Fibroblast of mammary gland (primary cell): ENCODE measurements around the gene SH3PXD2B.

Source experiments
- DNase-seq: peaks from one replicate; pipeline ENCODE4 v3.0.0-alpha.2; 2010; ENCODE audit warnings: low read depth
- H3K4me3 ChIP-seq: 2 replicates; pipeline ENCODE4 v1.5.1; 2011; ENCODE audit warnings: low read depth, mild to moderate bottlenecking, low read length, moderate library complexity; ENCODE audit not compliant: control insufficient read depth
- TF ChIP-seq, protein P1 (sequence below): conservative IDR thresholded peaks from 2 replicates; pipeline ENCODE4 v1.5.1; 2011; ENCODE audit warnings: low read depth, low read length, inconsistent platforms; ENCODE audit not compliant: control insufficient read depth, insufficient read depth

Gene SH3PXD2B

DNA sequence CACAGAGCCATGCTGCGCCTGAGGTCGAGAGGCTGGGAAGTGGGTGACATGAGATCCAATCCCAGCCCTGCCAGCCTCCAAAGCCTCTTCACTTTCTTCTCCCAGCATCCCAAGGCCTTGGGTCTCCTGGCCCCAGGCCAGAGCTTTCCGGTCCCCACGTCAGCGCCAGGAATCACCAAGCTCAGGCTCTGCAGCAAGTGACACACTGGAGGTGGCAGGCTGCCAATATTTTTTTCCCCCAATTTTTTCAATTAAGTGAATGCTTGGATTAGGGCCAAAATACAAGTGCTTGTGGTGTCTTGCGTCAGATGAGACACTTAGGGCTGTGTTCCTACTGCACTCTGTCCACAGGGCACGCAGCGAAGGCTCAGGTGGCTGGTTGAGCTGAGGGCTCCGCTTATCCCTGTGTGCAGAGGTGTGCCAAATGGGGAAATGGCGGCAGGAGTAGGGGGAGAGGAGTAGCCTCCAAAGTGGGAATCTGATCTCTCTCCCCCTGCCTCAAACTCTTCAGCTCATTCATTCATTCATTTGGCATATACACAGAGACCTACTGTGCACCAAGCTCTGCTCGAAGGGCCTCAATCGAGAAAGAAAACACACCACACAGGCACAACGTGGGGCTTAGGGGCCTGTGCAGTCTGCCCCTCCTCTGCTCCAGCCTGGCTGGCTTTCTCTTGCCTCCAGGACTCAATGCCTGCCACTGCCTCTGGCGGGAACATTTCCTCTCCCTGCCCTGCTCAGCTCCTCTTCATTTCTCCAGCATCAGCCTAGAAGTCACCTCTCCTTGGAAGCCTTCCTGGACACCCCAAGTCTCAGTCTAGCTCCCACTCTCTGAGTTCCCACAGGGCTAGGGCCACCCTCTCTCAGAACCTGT, 16.6 kb downstream of the SH3PXD2B start:
- TF ChIP-seq, protein P1, sequence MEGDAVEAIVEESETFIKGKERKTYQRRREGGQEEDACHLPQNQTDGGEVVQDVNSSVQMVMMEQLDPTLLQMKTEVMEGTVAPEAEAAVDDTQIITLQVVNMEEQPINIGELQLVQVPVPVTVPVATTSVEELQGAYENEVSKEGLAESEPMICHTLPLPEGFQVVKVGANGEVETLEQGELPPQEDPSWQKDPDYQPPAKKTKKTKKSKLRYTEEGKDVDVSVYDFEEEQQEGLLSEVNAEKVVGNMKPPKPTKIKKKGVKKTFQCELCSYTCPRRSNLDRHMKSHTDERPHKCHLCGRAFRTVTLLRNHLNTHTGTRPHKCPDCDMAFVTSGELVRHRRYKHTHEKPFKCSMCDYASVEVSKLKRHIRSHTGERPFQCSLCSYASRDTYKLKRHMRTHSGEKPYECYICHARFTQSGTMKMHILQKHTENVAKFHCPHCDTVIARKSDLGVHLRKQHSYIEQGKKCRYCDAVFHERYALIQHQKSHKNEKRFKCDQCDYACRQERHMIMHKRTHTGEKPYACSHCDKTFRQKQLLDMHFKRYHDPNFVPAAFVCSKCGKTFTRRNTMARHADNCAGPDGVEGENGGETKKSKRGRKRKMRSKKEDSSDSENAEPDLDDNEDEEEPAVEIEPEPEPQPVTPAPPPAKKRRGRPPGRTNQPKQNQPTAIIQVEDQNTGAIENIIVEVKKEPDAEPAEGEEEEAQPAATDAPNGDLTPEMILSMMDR, result no peak
- no peak overlapping the region for H3K4me3 ChIP-seq
- DNase-seq, result peak; percentile 96

DNA sequence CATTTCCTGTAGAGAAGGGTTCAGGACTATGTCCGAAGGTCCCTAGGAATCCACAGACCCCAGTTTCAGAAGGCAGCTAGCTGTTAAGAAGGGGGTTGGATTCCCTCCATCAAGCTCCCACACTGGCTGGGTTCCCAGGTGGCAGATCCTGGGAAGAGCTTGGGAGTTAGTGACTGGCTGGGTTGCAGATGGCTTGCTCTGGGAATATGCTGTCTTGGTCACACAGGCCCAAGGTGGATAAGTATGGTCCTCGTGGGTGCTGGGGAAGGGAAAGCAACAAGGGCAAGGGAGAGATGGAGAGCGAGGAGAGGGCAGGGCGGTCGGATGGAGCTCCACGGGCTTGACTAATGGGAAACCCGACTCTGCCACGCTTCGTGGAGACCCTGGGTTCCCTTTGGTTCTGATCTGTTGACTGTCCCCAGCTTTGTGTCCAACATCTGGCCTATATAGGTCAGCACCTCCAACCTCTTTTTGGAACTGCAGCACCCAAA, 17.4 kb downstream of the SH3PXD2B start:
- no peak overlapping the region for H3K4me3 ChIP-seq
- no peak for DNase-seq
- TF ChIP-seq, protein P1, result no peak

DNA sequence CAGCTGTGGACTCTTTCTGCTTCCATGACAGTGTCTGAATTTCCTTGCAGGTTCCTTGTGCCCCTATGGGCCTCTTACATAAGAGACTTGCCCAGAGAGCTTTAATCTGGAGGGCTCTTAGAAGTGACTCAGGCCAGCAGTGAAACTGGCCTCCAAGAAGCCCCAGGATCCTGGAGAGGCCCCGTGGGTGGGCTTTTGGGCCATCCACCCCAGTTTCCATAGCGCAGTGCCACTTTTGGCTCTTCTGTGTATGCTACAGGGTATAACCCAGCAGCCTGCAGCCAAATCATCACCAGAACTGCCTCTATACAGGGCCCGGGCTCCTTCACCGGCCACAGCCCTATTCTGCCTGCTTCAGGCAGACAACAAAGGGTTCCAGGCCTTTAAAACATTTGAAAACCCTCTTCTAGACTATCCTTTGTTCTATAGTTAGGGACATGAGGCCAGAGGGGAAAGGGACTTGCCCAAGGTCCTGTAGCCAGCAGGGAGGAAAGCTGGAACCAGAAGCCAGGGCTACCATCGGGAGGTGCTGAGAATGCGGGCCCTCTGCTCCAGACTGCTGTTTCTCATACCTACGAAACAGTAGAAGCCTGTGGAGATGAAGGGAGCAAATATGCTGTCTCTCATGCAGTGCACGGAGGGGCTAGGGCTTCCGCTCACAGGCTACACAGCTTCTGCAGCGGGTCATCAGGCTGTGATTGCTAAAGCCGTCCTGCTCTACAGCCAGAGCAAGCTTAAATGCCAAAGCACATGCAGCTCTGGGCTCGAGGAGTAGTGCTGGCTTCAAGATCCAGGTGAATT, 18.0 kb downstream of the SH3PXD2B start:
- TF ChIP-seq, protein P1, result no peak
- H3K4me3 ChIP-seq, result no peak overlapping the region
- no peak for DNase-seq

DNA sequence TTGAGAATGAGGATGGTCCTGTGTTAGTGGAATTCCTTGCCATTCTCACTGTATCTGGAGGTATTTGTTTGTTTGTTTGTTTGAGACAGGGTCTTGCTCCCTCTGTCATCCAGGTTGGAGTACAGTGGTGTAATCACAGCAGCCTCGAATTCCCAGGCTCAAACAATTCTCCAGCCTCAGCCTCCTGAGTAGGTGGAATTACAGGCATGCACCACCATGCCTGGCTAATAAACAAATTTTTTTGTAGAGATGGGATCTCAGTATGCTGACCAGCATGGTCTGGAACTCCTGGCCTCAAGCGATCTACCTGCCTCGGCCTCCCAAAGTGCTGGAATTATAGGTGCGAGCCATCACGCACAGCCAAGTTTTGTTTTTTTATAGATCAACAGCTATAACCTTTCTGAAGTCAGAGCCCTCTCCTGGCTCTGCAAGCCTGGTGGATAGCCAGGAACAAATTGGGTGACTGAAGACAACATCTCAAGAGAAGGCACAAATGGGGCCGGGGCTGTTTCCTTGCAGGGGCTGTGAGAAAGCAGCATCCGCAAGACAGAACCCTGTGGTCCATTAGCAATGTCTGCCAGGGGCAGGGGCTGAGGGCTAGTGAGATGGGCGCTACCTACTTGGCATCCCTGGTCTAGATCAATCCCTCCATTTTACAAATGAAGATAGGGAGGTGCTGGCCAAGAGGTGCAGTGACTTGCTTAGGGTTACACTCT, 18.8 kb downstream of the SH3PXD2B start:
- H3K4me3 ChIP-seq, result no peak overlapping the region
- DNase-seq, result no peak
- TF ChIP-seq, protein P1, result no peak

DNA sequence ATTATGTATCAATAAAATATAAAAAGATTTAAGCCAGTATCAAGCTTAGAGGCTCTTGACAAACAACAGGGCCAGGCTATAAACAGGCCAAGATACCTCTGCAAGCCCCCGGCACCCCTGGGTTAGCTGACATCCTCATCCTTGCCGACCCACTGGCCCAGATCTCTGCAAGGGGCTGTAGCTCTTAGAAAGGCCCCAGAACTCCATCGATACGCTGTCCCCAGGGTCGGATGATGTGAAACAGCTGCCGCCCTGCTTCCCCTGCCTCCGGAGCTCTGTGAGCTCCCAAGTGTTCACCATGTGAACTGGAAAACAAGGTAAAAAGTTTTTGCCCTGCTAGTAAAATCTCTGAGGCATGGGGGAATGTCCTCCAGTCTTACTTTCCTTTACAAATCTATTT, 20.1 kb downstream of the SH3PXD2B start:
- DNase-seq, result no peak
- H3K4me3 ChIP-seq, result no peak overlapping the region
- TF ChIP-seq, protein P1, result no peak

DNA sequence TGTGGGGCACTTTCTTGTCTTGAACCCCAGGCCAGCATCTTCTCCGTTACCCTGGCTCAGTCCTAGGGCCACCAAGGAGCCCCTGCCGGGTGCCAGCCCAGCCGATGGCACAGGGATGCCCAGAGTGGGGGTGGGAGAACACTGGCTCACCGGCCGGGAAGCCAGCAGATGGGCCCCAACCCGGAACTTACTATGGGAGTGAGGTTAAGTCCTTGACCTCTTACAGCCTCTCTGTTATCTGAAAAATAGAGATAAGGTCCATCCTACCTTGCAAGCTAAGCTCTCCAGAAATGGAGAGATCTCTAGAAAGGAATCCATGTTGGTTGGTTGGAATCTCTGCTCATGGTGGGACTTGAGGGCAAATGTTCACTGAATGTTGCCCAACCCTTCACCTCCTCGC, 20.8 kb downstream of the SH3PXD2B start:
- TF ChIP-seq, protein P1, result no peak
- DNase-seq, result no peak
- no peak overlapping the region for H3K4me3 ChIP-seq
